ENCODE measurements around the gene POLR3GL. TPM values are rescaled to one million over a fixed set of nuclear protein-coding genes. Genes with fewer than 3 reads are reported as not detected.

POLR3GL gene
- polyA plus RNA-seq, 1 donor from 2014 or later = 38.6 TPM

DNA sequence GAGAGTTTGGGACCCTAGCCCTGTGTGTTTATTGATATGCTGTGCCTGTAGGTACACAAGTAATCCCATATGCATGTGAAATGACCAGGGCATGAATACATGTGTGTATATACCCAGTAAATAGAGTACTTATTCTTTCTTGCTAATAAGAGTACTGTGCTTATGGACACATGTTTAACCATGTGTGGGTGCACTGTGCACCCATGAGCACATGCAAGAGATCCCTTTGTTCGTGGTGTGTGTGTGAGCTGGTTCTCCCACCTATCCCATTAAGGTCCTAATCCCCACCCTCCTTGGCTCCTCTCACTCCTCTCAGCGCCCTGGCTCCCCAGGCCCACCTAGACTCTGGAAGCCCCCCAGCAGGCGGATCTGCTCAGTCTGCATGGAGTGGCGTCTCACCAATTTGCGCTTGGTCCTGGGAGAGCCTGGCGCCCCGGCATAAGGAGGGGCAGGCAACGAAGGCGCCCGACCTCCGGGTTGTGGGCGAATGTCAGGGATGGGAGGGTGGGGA, 4.5 kb upstream of the POLR3GL start:
- TF ChIP-seq EP300 (conservative IDR thresholded peaks at IDR 0.05; ENCODE audit: poor library complexity, severe bottlenecking) = no peak
- TF ChIP-seq, protein P1, sequence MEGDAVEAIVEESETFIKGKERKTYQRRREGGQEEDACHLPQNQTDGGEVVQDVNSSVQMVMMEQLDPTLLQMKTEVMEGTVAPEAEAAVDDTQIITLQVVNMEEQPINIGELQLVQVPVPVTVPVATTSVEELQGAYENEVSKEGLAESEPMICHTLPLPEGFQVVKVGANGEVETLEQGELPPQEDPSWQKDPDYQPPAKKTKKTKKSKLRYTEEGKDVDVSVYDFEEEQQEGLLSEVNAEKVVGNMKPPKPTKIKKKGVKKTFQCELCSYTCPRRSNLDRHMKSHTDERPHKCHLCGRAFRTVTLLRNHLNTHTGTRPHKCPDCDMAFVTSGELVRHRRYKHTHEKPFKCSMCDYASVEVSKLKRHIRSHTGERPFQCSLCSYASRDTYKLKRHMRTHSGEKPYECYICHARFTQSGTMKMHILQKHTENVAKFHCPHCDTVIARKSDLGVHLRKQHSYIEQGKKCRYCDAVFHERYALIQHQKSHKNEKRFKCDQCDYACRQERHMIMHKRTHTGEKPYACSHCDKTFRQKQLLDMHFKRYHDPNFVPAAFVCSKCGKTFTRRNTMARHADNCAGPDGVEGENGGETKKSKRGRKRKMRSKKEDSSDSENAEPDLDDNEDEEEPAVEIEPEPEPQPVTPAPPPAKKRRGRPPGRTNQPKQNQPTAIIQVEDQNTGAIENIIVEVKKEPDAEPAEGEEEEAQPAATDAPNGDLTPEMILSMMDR (IDR thresholded peaks at IDR 0.05; ENCODE audit: poor library complexity, severe bottlenecking) = no peak
- TF ChIP-seq, protein P2, sequence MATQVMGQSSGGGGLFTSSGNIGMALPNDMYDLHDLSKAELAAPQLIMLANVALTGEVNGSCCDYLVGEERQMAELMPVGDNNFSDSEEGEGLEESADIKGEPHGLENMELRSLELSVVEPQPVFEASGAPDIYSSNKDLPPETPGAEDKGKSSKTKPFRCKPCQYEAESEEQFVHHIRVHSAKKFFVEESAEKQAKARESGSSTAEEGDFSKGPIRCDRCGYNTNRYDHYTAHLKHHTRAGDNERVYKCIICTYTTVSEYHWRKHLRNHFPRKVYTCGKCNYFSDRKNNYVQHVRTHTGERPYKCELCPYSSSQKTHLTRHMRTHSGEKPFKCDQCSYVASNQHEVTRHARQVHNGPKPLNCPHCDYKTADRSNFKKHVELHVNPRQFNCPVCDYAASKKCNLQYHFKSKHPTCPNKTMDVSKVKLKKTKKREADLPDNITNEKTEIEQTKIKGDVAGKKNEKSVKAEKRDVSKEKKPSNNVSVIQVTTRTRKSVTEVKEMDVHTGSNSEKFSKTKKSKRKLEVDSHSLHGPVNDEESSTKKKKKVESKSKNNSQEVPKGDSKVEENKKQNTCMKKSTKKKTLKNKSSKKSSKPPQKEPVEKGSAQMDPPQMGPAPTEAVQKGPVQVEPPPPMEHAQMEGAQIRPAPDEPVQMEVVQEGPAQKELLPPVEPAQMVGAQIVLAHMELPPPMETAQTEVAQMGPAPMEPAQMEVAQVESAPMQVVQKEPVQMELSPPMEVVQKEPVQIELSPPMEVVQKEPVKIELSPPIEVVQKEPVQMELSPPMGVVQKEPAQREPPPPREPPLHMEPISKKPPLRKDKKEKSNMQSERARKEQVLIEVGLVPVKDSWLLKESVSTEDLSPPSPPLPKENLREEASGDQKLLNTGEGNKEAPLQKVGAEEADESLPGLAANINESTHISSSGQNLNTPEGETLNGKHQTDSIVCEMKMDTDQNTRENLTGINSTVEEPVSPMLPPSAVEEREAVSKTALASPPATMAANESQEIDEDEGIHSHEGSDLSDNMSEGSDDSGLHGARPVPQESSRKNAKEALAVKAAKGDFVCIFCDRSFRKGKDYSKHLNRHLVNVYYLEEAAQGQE (IDR thresholded peaks at IDR 0.05; ENCODE audit: borderline replicate concordance) = no peak
- H4K20me1 ChIP-seq (ENCODE audit: insufficient read depth) = no peaks in the 10 kb centered on the region
- no peaks in the 10 kb centered on the region for H3K9me3 ChIP-seq (ENCODE audit: low read length)
- H3K9me2 ChIP-seq (ENCODE audit: insufficient read depth, low read length) = no peaks in the 10 kb centered on the region
- H3K9ac ChIP-seq (ENCODE audit: low read length) = peak overlapping the region; percentile 64
- no peak overlapping the region for H2AFZ ChIP-seq (ENCODE audit: low read depth, low read length)
- no peak overlapping the region for H3K4me2 ChIP-seq (ENCODE audit: low read length)
- H3K27me3 ChIP-seq (ENCODE audit: insufficient read depth, low read depth, low read length) = peaks cover 23% of the 10 kb centered on the region
- H3K79me2 ChIP-seq (replicated peaks; ENCODE audit: insufficient read depth, low read length) = peaks cover 21% of the 10 kb centered on the region
- peak overlapping the region; percentile 68 for H3K4me3 ChIP-seq (ENCODE audit: low read length)
- peak overlapping the region; percentile 25 for H3K27ac ChIP-seq (ENCODE audit: low read length)
- no peaks in the 10 kb centered on the region for H3K36me3 ChIP-seq (ENCODE audit: insufficient read depth, low read length)
- peaks cover 7% of the 10 kb centered on the region for H3F3A ChIP-seq (ENCODE audit: insufficient read depth, low read length, poor library complexity, severe bottlenecking)

DNA sequence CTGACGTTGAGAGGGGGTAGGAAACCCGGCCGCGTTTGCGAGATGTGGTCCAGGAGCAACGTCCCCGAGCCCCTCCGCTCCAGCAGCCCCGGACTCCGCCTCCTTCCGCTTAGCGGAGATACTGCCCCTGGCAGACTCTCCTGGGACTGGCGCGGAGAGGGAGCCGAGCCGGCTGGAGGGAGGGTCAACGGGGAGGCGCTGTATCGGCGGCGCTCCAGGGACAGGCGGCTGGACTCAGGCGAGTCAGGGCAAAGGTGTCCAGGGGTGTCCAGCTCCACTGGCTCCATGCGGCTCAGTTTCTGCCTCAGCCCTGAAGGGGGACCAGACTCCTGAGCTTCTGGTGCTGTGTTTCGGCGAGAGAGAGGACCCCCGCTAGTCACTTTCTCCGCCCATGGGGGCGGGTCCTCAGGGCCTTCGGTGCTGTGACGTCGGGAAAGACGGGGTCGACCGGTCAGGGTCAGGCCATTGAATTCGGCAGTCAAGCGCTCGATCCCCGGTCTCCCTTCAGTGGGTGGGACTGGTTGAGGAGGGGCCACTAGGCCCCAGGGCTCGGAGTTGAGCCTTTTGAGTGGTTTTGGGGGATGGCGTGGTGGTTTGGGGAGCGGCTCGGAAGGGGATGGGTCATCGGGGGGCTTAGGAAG, 3.9 kb upstream of the POLR3GL start:
- TF ChIP-seq SMC3 (conservative IDR thresholded peaks at IDR 0.05; ENCODE audit: poor library complexity) (no peak), RAD21 (conservative IDR thresholded peaks at IDR 0.05) (no peak), POLR2AphosphoS5 (IDR thresholded peaks at IDR 0.05) (peak; percentile 64), MXI1 (conservative IDR thresholded peaks at IDR 0.05; ENCODE audit: poor library complexity, severe bottlenecking) (no peak)
- TF ChIP-seq, protein P2 (IDR thresholded peaks at IDR 0.05; ENCODE audit: borderline replicate concordance) = no peak
- TF ChIP-seq, protein P1 (IDR thresholded peaks at IDR 0.05; ENCODE audit: poor library complexity, severe bottlenecking) = peak; percentile 37
- peak overlapping the region; percentile 25 for H3K27ac ChIP-seq (ENCODE audit: low read length)
- H4K20me1 ChIP-seq (ENCODE audit: insufficient read depth) = no peaks in the 10 kb centered on the region
- H3K79me2 ChIP-seq (replicated peaks; ENCODE audit: insufficient read depth, low read length) = peaks cover 17% of the 10 kb centered on the region
- H3K4me2 ChIP-seq (ENCODE audit: low read length) = no peak overlapping the region
- peak overlapping the region; percentile 68 for H3K4me3 ChIP-seq (ENCODE audit: low read length)
- no peak overlapping the region for H2AFZ ChIP-seq (ENCODE audit: low read depth, low read length)
- peaks cover 23% of the 10 kb centered on the region for H3K27me3 ChIP-seq (ENCODE audit: insufficient read depth, low read depth, low read length)
- no peaks in the 10 kb centered on the region for H3K36me3 ChIP-seq (ENCODE audit: insufficient read depth, low read length)
- no peaks in the 10 kb centered on the region for H3K9me2 ChIP-seq (ENCODE audit: insufficient read depth, low read length)
- no peaks in the 10 kb centered on the region for H3K9me3 ChIP-seq (ENCODE audit: low read length)
- H3F3A ChIP-seq (ENCODE audit: insufficient read depth, low read length, poor library complexity, severe bottlenecking) = peaks cover 7% of the 10 kb centered on the region
- H3K9ac ChIP-seq (ENCODE audit: low read length) = peak overlapping the region; percentile 64
